ENCODE results near the gene TEX11. TPM values are rescaled to one million over a fixed set of nuclear protein-coding genes. Genes with fewer than 3 reads are reported as not detected.

Gene TEX11
- total and polyA plus RNA-seq, 9 of the 15 experiments (the other 6 are each of a cell fraction or from before 2014, with no cell fraction given): 0.27 to 1.1 (median 0.45) TPM

DNA sequence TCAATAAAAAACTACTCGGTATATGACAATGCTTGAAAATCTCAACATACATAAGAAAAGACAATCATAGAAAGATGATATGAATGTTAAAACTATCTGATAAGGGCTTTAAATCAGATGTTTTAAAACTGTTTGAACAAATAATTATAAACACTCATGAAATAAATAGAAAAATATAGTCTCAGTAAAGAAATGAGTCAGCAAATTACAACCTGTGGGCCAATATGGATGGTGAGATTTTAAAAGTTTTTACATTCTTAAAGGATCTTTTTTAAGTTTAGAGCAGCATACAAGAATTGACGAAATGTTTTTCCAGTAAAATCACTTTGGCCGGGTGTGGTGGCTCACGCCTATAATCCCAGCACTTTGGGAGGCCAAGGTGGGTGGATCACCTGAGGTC lies 83.1 kb downstream of the TEX11 start (continued):
- no peak for TF ChIP-seq PURB (CRISPR knock-in tag; IDR thresholded peaks at IDR 0.05; ENCODE audit: low read depth)
- TF ChIP-seq, protein P1, sequence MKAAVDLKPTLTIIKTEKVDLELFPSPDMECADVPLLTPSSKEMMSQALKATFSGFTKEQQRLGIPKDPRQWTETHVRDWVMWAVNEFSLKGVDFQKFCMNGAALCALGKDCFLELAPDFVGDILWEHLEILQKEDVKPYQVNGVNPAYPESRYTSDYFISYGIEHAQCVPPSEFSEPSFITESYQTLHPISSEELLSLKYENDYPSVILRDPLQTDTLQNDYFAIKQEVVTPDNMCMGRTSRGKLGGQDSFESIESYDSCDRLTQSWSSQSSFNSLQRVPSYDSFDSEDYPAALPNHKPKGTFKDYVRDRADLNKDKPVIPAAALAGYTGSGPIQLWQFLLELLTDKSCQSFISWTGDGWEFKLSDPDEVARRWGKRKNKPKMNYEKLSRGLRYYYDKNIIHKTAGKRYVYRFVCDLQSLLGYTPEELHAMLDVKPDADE (conservative IDR thresholded peaks at IDR 0.05; ENCODE audit: control insufficient read depth, low read depth, low read length): no peak
- TF ChIP-seq, protein P2, sequence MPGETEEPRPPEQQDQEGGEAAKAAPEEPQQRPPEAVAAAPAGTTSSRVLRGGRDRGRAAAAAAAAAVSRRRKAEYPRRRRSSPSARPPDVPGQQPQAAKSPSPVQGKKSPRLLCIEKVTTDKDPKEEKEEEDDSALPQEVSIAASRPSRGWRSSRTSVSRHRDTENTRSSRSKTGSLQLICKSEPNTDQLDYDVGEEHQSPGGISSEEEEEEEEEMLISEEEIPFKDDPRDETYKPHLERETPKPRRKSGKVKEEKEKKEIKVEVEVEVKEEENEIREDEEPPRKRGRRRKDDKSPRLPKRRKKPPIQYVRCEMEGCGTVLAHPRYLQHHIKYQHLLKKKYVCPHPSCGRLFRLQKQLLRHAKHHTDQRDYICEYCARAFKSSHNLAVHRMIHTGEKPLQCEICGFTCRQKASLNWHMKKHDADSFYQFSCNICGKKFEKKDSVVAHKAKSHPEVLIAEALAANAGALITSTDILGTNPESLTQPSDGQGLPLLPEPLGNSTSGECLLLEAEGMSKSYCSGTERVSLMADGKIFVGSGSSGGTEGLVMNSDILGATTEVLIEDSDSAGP (CRISPR knock-in tag; IDR thresholded peaks at IDR 0.05): no peak

DNA sequence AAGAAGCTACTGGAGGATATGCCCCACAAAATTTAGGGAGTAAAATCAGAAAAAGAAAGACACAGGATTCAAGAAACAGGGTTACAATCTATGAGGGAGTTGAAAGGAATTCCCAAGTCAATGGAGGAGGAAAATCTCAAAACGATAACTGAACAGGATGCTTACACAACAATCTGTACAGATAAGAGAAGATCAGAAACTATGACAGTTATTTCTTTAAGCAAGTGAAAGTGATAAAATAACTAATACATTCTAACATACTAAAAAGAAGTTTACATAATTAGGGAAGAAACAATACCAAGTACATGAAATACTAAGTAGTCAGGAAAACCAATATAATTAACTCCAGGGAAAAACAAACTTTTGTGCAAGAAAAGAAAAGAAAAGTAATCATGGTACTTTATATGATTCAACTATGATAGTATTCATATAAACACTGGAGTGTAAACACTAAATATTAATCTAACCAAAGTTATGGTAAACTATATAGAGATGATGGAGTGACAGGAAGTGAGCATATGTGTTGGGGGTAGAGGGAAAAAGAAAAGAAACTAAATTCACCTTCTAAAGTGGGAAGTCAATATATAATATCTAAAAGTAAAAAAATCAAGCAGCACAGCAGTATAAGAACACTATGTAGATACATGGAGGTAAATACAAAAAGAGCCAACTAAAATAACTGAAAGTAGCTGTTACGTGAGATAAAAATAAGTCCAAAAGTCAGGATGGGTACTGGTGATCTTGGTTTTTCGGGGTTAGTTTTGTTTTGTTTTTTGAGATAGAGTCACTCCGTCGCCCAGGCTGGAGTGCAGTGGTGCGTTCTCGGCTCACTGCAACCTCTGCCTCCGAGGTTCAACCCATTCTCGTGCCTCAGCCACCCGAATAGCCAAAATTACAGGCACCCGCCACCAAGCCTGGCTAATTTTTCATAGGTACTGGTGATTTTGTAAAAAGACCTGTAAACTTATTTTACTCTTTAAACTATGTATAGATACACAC lies 99.3 kb downstream of the TEX11 start:
- Histone ChIP-seq H3K27ac (ENCODE audit: extremely low read depth, low read depth, low read length) (no peak overlapping the region), H4K20me1 (replicated peaks; ENCODE audit: control insufficient read depth, insufficient read depth, low read length) (no peaks in the 10 kb centered on the region), H3K4me1 (replicated peaks in 1 of 2; ENCODE audit: control insufficient read depth in 2 of 2, insufficient read depth in 2 of 2, low read length in 2 of 2) (no peaks in the 10 kb centered on the region), H3K36me3 (ENCODE audit: control insufficient read depth, insufficient read depth, low read length) (no peaks in the 10 kb centered on the region), H3K9me3 (replicated peaks; ENCODE audit: control insufficient read depth, insufficient read depth, low read depth, low read length) (no peaks in the 10 kb centered on the region), H3K9ac (ENCODE audit: insufficient read depth in 1 of 2, low read depth in 2 of 2, low read length in 2 of 2) (no peak overlapping the region), H3K79me2 (ENCODE audit: control insufficient read depth, insufficient read depth, low read length) (no peaks in the 10 kb centered on the region), H3K4me3 (no peak overlapping the region), H2AFZ (ENCODE audit: low read depth, low read length) (no peak overlapping the region), H3K4me2 (ENCODE audit: insufficient read depth, low read length) (no peak overlapping the region), H3K27me3 (ENCODE audit: control insufficient read depth in 2 of 2, insufficient read depth in 2 of 2, low read length in 2 of 2) (no peaks in the 10 kb centered on the region; a peak in 1 of 5 replicates), H3K9me1 (ENCODE audit: control insufficient read depth, insufficient read depth, low read length) (no peaks in the 10 kb centered on the region)
- intact Hi-C loops (cut with micrococcal nuclease): no loop called here
- no TSS peak for BruUV-seq (replicated peaks)
- FAIRE-seq (no peak), ATAC-seq (no peak), DNase-seq (ENCODE audit: extremely low read depth in 1 of 4, low spot score in 3 of 4) (no peak)
- POLR2A ChIA-PET: no interaction called here
- WGBS (ENCODE audit: insufficient coverage, low coverage, missing lambda C conversion rate): under 1% methylated on average over 8 of the region's 11 CpGs
- TF ChIP-seq, protein P3, sequence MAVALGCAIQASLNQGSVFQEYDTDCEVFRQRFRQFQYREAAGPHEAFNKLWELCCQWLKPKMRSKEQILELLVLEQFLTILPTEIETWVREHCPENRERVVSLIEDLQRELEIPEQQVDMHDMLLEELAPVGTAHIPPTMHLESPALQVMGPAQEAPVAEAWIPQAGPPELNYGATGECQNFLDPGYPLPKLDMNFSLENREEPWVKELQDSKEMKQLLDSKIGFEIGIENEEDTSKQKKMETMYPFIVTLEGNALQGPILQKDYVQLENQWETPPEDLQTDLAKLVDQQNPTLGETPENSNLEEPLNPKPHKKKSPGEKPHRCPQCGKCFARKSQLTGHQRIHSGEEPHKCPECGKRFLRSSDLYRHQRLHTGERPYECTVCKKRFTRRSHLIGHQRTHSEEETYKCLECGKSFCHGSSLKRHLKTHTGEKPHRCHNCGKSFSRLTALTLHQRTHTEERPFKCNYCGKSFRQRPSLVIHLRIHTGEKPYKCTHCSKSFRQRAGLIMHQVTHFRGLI (CRISPR knock-in tag; IDR thresholded peaks at IDR 0.05): no peak
- no peak for TF ChIP-seq FOXJ2 (tag; IDR thresholded peaks at IDR 0.05)
- CTCF ChIA-PET (ENCODE audit: low intra/inter-chr PET ratio): no interaction called here
- in situ Hi-C loops (cut with MboI): no loop called here

All from K562 (cell line).